Measurements from ENCODE around the gene CSTF3.

DNA sequence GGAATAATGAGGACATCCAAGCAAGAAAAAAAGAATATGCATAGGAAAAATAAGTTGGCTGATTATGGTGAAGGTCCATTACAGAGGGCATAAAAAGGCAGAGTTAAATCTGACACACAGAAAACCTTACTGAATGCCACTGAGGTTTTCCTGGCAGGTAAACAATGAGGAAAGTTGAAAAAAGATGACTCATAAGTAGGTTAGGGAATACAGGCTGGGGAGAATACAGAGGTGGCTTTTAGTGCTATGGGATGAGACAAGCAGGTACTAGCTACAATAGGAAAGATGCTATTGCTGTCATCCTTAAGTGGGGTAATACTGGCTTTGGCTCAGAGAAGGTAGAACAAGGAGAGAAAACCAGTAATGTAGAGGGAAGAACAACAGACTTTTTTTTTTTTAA is 44.7 kb downstream of the CSTF3 start:
- TF ChIP-seq, protein P1, sequence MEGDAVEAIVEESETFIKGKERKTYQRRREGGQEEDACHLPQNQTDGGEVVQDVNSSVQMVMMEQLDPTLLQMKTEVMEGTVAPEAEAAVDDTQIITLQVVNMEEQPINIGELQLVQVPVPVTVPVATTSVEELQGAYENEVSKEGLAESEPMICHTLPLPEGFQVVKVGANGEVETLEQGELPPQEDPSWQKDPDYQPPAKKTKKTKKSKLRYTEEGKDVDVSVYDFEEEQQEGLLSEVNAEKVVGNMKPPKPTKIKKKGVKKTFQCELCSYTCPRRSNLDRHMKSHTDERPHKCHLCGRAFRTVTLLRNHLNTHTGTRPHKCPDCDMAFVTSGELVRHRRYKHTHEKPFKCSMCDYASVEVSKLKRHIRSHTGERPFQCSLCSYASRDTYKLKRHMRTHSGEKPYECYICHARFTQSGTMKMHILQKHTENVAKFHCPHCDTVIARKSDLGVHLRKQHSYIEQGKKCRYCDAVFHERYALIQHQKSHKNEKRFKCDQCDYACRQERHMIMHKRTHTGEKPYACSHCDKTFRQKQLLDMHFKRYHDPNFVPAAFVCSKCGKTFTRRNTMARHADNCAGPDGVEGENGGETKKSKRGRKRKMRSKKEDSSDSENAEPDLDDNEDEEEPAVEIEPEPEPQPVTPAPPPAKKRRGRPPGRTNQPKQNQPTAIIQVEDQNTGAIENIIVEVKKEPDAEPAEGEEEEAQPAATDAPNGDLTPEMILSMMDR (IDR thresholded peaks at IDR 0.05) = no peak
- no peak for TF ChIP-seq EMX1 (CRISPR knock-in tag; IDR thresholded peaks at IDR 0.05)
- TF ChIP-seq, protein P2, sequence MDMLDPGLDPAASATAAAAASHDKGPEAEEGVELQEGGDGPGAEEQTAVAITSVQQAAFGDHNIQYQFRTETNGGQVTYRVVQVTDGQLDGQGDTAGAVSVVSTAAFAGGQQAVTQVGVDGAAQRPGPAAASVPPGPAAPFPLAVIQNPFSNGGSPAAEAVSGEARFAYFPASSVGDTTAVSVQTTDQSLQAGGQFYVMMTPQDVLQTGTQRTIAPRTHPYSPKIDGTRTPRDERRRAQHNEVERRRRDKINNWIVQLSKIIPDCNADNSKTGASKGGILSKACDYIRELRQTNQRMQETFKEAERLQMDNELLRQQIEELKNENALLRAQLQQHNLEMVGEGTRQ (CRISPR knock-in tag; IDR thresholded peaks at IDR 0.05) = no peak
- no peak for TF ChIP-seq USF1 (CRISPR knock-in tag; IDR thresholded peaks at IDR 0.05)
- TF ChIP-seq, protein P3, sequence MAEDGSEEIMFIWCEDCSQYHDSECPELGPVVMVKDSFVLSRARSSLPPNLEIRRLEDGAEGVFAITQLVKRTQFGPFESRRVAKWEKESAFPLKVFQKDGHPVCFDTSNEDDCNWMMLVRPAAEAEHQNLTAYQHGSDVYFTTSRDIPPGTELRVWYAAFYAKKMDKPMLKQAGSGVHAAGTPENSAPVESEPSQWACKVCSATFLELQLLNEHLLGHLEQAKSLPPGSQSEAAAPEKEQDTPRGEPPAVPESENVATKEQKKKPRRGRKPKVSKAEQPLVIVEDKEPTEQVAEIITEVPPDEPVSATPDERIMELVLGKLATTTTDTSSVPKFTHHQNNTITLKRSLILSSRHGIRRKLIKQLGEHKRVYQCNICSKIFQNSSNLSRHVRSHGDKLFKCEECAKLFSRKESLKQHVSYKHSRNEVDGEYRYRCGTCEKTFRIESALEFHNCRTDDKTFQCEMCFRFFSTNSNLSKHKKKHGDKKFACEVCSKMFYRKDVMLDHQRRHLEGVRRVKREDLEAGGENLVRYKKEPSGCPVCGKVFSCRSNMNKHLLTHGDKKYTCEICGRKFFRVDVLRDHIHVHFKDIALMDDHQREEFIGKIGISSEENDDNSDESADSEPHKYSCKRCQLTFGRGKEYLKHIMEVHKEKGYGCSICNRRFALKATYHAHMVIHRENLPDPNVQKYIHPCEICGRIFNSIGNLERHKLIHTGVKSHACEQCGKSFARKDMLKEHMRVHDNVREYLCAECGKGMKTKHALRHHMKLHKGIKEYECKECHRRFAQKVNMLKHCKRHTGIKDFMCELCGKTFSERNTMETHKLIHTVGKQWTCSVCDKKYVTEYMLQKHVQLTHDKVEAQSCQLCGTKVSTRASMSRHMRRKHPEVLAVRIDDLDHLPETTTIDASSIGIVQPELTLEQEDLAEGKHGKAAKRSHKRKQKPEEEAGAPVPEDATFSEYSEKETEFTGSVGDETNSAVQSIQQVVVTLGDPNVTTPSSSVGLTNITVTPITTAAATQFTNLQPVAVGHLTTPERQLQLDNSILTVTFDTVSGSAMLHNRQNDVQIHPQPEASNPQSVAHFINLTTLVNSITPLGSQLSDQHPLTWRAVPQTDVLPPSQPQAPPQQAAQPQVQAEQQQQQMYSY (CRISPR knock-in tag; IDR thresholded peaks at IDR 0.05) = no peak
- no peak for TF ChIP-seq OVOL2 (CRISPR knock-in tag; IDR thresholded peaks at IDR 0.05; ENCODE audit: borderline replicate concordance)
- no peak for TF ChIP-seq RELA (CRISPR knock-in tag; IDR thresholded peaks at IDR 0.05; ENCODE audit: borderline replicate concordance)

All from WTC11 (cell line).